SW480 (cell line): ENCODE data around the gene TAF11L12.
A peak's percentile ranks its signal among the peaks of the same experiment; 100 is the strongest.
"Not testable (repeated sequence)": the region's sequence is repeated elsewhere in the genome, so short reads cannot be mapped to it uniquely, and the experiment has no call there.

Experiments
- DNase-seq: peaks from one replicate; pipeline ENCODE4 v3.0.0-alpha.2; 2016; ENCODE audit warnings: low spot score

TAF11L12 gene

DNA sequence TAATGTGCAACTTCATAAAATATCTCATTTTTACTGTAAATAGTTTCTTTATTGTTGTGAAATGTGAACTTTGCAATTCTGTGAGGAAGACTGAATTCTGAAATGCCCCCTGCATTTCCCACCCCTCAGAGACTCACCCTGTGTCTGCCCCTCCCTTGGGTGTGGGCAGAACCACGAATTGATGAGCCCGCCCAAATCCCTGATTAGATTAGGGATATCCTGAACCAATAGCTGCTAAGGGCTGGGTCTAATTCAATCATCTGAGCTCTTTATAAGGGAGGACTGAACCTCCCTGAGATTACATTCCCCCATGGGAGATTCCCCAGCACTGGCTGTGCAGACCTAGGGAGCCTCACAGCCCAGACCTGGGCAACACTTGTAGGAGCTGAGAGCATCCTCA is at the start of gene TAF11L12:
Gene TAF11L12, plus strand, starts transcription at position 301 of the 400 bp plus-strand sequence.
- DNase-seq, result not testable (repeated sequence)

DNA sequence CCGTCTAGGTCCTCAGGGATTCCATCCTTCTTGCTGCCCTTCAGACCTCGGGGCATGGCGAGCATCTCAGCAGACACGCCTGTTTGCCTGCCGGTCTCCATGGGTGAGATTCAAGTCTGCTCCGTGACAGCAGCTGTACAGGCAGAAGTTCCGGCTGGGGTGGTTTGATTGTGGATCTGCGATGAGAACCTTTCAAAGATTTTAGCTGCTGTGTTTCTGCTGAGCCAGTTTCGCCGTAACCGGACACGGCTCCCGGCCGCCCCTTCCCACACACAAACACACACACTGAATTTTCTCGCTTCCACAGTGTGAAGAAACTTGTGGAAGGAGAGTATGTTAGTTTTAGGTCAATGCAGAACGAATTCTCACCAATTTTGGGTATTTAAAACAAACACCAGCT is 24.5 kb upstream of the TAF11L12 start, which contains the start of gene TAF11L7:
Gene TAF11L7, minus strand, starts transcription at position 101 of the 400 bp plus-strand sequence.
- not testable (repeated sequence) for DNase-seq

DNA sequence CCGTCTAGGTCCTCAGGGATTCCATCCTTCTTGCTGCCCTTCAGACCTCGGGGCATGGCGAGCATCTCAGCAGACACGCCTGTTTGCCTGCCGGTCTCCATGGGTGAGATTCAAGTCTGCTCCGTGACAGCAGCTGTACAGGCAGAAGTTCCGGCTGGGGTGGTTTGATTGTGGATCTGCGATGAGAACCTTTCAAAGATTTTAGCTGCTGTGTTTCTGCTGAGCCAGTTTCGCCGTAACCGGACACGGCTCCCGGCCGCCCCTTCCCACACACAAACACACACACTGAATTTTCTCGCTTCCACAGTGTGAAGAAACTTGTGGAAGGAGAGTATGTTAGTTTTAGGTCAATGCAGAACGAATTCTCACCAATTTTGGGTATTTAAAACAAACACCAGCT is 19.3 kb upstream of the TAF11L12 start, which contains the start of gene TAF11L8:
Gene TAF11L8, minus strand, starts transcription at position 101 of the 400 bp plus-strand sequence.
- not testable (repeated sequence) for DNase-seq

DNA sequence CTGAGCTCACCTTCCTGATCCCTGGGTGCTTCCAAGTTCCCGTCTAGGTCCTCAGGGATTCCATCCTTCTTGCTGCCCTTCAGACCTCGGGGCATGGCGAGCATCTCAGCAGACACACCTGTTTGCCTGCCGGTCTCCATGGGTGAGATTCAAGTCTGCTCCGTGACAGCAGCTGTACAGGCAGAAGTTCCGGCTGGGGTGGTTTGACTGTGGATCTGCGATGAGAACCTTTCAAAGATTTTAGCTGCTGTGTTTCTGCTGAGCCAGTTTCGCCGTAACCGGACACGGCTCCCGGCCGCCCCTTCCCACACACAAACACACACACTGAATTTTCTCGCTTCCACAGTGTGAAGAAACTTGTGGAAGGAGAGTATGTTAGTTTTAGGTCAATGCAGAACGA is 15.9 kb upstream of the TAF11L12 start, which contains the start of gene TAF11L9:
Gene TAF11L9, minus strand, starts transcription at position 140 of the 400 bp plus-strand sequence.
- not testable (repeated sequence) for DNase-seq

DNA sequence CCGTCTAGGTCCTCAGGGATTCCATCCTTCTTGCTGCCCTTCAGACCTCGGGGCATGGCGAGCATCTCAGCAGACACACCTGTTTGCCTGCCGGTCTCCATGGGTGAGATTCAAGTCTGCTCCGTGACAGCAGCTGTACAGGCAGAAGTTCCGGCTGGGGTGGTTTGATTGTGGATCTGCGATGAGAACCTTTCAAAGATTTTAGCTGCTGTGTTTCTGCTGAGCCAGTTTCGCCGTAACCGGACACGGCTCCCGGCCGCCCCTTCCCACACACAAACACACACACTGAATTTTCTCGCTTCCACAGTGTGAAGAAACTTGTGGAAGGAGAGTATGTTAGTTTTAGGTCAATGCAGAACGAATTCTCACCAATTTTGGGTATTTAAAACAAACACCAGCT is 12.5 kb upstream of the TAF11L12 start, which contains the start of gene TAF11L10:
Gene TAF11L10, minus strand, starts transcription at position 101 of the 400 bp plus-strand sequence.
- DNase-seq, result not testable (repeated sequence)

DNA sequence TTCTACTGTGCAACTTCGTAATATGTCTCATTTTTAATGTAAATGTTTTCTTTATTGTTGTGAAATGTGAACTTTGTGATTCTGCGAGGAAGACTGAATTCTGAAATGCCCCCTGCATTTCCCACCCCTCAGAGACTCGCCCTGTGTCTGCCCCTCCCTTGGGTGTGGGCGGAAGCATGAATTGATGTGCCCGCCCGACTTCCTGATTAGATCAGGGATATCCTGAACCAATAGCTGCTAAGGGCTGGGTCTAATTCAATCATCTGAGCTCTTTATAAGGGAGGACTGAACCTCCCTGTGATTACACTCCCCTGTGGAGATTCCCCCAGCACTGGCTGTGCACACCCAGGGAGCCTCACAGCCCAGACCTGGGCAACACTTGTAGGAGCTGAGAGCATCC is 6.3 kb upstream of the TAF11L12 start, which contains the start of gene TAF11L11:
Gene TAF11L11, plus strand, starts transcription at position 304 of the 400 bp plus-strand sequence.
- not testable (repeated sequence) for DNase-seq

DNA sequence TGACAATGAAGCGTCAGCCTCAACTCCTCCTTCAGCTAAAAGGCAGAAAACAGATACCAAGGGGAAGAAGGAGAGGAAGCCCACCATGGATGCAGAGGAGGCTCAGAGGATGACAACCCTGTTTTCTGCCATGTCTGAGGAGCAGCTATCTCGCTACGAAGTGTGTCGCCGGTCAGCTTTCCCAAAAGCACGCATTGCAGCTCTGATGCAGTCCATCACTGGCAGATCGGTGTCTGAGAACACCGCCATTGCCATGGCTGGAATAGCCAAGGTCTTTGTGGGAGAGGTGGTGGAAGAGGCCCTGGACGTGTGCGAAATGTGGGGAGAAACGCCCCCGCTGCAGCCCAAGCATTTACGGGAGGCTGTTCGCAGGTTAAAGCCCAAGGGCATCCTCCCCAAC is 5.2 kb upstream of the TAF11L12 start:
- no peak for DNase-seq

DNA sequence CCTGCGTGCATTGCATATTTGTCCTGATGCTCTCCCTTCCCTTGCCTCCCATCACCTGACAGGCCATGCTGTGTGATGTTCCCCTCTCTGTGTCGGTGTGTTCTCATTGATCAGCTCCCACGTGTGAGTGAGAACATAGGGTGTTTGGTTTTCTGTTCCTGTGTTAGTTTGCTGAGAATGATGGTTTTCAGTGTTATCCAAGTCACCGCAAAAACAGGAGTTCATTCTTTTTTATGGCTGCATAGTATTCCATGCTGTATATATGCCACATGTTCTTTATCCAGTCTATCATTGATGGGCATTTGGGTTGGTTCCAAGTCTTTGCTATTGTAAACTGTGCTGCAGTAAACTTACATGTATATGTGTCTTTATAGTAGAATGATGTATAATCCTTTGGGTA is 2.7 kb upstream of the TAF11L12 start:
- DNase-seq, result not testable (repeated sequence)

DNA sequence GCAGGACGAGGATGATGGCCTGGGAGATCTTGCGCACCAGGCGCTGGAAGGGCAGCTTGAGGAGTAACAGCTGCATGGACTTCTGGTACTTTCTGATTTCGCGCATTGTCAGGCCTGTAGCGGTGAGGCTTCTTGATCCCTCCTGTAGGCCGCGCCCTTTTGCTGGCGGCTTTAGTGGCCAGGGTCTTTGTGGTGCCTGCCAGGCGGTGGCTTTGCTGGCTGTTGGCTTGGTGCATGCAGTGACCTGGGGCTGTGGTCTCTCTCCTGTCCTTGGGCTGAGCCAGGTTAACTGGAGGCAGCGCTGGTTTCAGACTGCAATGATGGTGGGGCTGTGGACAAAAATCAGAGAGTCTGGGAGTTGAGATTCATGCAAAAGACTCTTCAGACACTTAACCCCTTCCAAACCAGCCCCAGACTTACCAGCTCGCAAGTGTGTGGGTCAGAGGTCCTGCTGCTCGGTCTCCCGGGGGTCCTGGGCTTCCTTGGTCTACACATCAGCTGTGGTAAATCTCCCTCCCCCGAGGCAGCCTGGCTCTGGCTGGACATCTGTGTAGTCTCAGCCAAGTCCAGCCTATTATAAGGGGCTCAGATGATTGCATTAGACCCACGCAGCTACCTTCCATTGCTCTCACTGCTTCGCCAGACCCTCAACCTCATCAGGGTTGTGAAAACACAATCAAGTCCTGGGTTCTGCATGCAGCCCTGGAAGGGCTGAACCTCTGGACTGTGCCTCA is 4.8 kb downstream of the TAF11L12 start:
- DNase-seq, result no peak

DNA sequence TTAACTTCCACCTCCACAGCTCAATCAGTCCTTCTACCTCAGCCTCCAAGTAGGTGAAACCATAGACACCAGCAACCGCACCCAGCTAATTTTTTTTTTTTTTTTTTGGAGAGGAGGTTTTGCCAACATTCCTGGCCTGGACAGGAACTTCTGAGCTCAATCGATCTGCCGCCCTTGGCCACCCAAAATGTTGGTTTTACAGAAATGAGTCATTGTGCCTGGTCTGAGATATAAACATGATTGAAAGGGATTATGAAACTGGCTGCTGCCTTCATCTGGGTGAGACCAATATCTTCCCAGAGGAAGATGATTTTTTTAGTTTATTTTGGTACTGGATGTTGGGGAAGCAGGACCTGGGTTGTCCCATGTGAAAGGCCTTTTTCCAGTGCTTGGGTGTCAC is 9.2 kb downstream of the TAF11L12 start:
- peak; percentile 31 for DNase-seq

DNA sequence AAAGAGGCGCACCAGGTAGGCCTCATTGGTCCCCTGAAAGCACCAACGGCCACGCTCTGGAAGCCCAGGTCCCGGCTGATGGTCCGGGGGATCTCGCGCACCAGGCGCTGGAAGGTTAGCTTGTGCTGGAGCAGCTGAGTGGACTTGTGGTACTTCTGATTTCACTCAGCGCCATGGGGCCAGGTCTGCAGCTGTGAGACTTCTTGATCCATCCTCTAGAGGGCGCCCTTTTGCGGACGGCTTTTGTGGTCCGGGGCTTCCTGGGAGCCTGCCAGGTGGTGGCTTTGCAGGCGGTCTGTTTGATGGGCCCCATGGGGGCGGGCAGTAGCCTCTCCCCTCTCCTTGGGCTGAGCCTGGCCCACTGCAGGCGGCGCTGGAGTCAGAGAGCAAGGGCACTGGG is 10.4 kb downstream of the TAF11L12 start:
- DNase-seq, result no peak

DNA sequence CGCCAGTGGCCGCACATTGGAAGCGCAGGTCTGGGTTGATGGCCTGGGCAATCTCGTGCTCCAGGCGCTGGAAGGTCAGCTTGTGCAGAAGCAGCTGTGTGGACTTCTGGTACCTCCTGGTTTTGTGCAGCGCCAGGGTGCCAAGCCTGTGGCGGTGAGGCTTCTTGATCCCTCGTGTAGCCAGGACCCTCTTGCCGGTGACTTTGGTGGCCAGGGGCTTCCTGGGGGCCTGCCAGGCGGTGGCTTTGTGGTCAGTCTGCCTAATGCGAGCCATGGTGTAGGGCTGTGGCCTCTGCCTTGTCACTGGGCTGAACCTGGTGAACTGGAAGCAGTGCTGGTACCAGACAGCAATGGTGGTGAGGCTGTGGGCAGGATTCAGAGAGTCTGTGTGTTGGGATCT is 15.5 kb downstream of the TAF11L12 start:
- no peak for DNase-seq

DNA sequence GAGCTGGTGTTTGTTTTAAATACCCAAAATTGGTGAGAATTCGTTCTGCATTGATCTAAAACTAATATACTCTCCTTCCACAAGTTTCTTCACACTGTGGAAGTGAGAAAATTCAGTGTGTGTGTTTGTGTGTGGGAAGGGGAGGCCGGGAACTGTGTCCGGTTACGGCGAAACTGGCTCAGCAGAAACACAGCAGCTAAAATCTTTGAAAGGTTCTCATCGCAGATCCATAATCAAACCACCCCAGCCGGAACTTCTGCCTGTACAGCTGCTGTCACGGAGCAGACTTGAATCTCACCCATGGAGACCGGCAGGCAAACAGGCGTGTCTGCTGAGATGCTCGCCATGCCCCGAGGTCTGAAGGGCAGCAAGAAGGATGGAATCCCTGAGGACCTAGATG is 21.6 kb downstream of the TAF11L12 start, which contains the start of gene TAF11L13:
Gene TAF11L13, plus strand, starts transcription at position 301 of the 400 bp plus-strand sequence.
- DNase-seq, result not testable (repeated sequence)

DNA sequence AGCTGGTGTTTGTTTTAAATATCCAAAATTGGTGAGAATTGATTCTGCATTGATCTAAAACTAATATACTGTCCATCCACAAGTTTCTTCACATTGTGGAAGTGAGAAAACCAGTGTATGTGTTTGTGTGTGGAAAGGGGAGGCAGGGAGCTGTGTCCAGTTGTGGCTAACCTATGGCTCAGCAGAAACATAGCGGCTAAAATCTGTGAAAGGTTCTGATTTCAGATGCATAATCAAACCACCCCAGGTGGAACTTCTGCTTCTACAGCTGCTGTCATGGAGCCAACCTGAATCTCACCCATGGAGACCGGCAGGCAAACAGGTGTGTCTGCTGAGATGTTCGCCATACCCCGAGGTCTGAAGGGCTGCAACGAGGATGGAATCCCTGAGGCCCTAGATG is 24.0 kb downstream of the TAF11L12 start, which contains the start of gene TAF11L14:
Gene TAF11L14, plus strand, starts transcription at position 301 of the 400 bp plus-strand sequence.
- DNase-seq, result no peak

DNA sequence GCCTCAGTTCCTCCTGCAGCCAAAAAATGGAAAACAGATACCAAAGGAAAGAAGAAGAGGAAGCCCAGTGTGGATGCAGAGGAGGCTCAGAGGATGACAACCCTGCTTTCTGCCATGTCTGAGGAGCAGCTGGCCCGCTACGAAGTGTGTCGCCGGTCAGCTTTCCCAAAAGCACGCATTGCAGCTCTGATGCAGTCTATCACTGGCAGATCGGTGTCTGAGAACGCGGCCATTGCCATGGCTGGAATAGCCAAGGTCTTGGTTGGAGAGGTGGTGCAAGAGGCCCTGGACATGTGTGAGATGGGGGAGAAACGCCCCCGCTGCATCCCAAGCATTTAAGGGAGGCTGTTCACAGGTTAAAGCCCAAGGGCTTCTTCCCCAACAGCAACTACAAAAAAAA is 39.0 kb downstream of the TAF11L12 start:
- DNase-seq, result not testable (repeated sequence)

DNA sequence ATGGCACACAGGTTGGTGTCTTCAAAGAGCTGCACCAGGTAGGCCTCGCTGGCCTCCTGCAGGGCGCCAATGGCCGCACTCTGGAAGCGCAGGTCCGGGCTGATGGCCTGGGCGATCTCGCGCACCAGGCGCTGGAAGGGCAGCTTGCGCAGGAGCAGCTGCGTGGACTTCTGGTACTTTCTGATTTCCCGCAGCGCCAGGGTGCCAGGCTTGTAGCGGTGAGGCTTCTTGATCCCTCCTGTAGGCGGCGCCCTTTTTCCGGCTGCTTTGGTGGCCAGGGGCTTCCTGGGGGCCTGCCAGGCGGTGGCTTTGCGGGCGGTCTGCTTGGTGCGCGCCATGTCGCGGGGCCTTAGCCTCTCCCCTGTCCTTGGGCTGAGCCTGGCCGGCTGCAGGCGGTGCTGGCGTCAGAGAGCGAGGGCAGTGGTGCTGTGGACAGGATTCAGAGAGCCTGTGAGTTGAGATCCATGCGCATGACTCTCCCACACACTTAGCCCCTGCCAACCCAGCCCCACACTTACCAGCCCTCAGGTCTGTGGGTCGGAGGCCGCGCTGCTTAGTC is 45.1 kb downstream of the TAF11L12 start:
- DNase-seq, result not testable (repeated sequence)

DNA sequence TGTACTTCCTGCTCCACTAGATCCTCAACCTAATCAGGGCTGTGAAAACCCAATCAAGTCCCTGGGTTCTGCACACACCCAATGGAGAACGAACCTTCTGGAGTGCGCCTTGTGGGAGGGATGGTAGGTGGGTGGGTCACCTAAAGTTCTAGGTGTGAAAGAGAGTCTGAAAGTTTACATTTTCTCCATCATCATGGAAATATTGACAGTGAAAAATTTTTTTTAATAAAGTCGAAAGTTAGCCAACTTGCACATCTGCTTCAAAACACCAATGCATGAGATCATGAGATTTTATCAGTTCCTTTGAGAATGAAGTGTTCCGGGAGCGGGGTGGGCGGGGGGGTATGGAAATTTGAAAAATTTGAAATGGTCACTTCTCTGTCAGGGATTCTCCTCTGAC is 45.7 kb downstream of the TAF11L12 start:
- no peak for DNase-seq
